GM12875 (cell line): ENCODE measurements around the gene HCFC1R1.

ENCODE experiments used
- H3K4me3 ChIP-seq: one replicate; pipeline ENCODE4 v1.5.1; 2011; ENCODE audit warnings: low read depth, low read length, control low read depth
- CTCF ChIP-seq: IDR thresholded peaks from 2 replicates; pipeline ENCODE4 v1.5.1; 2011; ENCODE audit warnings: low read depth, mild to moderate bottlenecking, control low read depth, inconsistent platforms, low read length, moderate library complexity, borderline replicate concordance; ENCODE audit not compliant: insufficient read depth

Gene HCFC1R1

DNA sequence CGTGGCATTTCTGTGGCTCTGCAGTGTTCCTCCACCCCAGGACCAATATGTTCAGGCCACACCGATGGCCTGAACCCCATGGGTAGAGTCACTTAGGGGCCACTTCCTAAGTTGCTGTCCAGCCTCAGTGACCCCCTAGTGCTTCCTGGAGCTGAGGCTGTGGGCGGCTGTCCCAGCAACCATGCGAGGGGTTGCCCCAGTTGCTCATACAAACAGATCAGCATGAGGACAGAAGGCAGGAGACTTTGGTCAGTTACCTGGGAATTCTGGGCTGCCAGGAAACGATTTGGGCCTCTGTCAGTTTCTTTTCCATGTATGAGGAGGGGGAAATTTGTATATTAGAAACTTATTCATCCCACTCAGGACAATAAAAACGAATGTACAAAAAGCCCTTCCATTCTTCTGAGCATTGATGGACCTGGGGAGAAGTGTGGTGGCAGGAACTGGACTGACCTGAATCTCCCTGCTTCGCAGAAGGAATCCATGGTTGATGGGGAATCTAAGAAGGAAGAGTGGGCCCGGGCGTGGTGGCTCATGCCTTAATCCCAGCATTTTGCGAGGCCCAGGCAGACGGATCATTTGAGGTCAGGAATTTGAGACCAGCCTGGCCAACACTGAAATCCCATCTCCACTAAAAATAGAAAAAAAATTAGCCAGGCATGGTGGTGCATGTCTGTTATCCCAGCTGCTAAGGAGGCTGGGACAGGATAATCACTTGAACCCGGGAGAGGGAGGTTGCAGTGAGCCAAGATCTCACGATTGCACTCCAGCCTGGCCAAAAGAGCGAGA is 36.8 kb upstream of the HCFC1R1 start:
- H3K4me3 ChIP-seq: no peak overlapping the region
- no peak for TF ChIP-seq CTCF

GRCh38 chr16:3059723-3060242 is 36.0 kb upstream of the HCFC1R1 start:
- peak overlapping the region; percentile 96 for H3K4me3 ChIP-seq
- TF ChIP-seq CTCF: no peak

DNA sequence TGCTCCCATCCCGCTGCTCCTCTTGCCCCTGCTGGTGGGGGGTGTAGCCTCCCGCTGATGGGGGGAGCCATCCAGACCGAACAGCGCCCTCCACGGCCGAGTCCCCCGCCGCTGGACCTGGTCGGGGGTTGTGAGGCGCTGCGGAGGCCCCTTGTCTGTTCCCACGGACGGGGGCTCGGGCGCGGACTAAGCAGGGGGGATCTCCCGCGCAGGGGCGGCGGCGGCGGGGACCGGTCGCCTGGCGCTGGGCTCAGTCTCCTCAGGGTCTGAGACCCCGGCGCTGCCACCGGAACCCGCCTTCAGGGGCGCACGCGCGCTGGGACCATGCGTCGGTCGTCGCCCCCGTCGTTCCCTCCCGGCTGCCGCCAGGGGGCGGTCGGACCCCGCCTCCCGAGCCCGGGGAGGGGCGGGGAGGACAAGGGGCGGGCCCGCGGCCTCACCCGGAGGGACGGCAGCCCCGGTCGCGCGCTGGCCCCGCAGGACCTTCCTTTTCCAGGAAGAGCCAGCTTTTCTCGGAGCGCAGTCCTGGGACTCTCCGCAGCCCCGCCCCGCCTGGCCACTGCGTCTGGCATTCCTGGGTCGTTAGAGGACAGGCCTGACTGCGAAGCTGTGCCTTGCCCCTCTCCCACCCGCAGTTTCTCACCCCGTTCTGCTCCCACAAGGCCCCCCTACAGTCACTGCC is 35.4 kb upstream of the HCFC1R1 start:
- TF ChIP-seq CTCF: peak; percentile 93

DNA sequence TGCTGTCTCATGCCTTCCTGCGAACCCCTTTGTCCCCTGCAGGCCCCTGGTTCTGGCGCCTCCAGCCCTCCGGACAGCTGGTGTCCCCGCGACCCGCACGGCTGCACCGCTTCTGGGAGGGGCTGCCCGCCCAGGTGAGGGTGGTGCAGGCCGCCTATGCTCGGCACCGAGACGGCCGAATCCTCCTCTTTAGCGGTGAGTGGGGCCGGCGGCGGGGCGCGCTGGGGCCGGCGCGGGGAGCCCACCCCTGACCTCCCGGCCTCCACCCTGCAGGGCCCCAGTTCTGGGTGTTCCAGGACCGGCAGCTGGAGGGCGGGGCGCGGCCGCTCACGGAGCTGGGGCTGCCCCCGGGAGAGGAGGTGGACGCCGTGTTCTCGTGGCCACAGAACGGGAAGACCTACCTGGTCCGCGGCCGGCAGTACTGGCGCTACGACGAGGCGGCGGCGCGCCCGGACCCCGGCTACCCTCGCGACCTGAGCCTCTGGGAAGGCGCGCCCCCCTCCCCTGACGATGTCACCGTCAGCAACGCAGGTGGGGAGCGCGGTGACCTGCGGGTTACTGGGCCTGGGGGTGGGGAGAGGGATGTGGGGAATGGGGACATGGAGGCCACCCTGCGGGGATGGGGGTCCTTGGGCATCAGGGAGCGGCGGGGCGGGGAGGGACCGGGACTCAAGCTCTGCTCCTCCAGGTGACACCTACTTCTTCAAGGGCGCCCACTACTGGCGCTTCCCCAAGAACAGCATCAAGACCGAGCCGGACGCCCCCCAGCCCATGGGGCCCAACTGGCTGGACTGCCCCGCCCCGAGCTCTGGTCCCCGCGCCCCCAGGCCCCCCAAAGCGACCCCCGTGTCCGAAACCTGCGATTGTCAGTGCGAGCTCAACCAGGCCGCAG is 34.6 kb upstream of the HCFC1R1 start:
- TF ChIP-seq CTCF: peak; percentile 57
- H3K4me3 ChIP-seq: peak overlapping the region; percentile 96

More for the DNA sequence above, 35.4 kb upstream of the HCFC1R1 start:
- H3K4me3 ChIP-seq: peak overlapping the region; percentile 96

GRCh38 chr16:3057181-3058138 is 33.7 kb upstream of the HCFC1R1 start:
- H3K4me3 ChIP-seq: no peak overlapping the region
- TF ChIP-seq CTCF: no peak
